Jurkat, Clone E6-1 (cell line): ENCODE measurements around the gene KRTAP9-7. TPM values are rescaled to one million over a fixed set of nuclear protein-coding genes. Genes with fewer than 3 reads are reported as not detected.
"Not testable (repeated sequence)": the region's sequence is repeated elsewhere in the genome, so short reads cannot be mapped to it uniquely, and the experiment has no call there.

Experiments used
- DNase-seq: peaks from one replicate; pipeline ENCODE4 v3.0.0-alpha.2; 2011; ENCODE audit warnings: low read depth, low spot score
- H3K4me3 ChIP-seq: 2 replicates; pipeline ENCODE4 v1.5.1; 2011; ENCODE audit warnings: mild to moderate bottlenecking, low read length, control low read depth, moderate library complexity
- polyA plus RNA-seq: library from polyadenylated mRNA; unstranded; fragments of >200 nt; gene quantifications from one replicate; pipeline ENCODE4 v1.2.1, GENCODE V29; 2012; ENCODE audit warnings: missing spikeins; ENCODE audit not compliant: insufficient read length, insufficient read depth

The KRTAP9-7 gene, protein sequence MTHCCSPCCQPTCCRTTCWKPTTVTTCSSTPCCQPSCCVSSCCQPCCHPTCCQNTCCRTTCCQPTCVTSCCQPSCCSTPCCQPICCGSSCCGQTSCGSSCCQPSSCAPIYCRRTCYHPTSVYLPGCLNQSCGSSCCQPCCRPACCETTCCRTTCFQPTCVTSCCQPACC
- polyA plus RNA-seq, result not detected

DNA sequence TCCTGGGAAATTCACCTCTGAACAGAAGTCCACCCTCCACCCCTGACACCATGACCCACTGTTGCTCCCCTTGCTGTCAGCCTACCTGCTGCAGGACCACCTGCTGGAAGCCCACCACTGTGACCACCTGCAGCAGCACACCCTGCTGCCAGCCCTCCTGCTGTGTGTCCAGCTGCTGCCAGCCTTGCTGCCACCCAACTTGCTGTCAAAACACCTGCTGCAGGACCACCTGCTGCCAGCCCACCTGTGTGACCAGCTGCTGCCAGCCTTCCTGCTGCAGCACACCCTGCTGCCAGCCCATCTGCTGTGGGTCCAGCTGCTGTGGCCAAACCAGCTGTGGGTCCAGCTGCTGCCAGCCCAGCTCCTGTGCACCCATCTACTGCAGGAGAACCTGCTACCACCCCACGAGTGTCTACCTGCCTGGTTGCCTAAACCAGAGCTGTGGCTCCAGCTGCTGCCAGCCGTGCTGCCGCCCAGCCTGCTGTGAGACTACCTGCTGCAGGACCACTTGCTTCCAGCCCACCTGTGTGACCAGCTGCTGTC lies at the start of gene KRTAP9-7:
TSS of gene KRTAP9-7 (plus strand) at position 51 of the 543 bp plus-strand sequence. CDS start at position 51, 0 bp downstream.
- DNase-seq, result not testable (repeated sequence)

DNA sequence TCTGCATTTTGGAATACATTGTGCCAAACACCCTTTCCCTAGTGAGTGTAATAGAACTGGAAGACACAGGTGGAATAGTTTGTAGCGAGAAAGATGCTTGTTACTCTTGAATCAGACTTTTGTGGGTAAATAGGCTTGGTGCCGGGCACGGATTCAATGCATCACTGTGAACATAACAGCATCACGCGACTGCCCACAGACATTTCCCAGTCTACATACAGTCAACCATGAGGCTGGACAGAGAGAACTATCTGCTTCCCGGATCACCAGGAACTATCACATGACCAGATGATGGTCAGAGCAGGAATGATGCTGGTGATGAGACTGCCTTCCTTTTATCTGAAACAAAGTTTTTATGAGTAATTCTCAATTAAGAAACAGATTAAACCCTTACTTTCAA lies 49.4 kb upstream of the KRTAP9-7 start:
- H3K4me3 ChIP-seq, result no peak overlapping the region
- no peak for DNase-seq

More for the DNA sequence above, at the start of gene KRTAP9-7:
- not testable (repeated sequence) for H3K4me3 ChIP-seq

DNA sequence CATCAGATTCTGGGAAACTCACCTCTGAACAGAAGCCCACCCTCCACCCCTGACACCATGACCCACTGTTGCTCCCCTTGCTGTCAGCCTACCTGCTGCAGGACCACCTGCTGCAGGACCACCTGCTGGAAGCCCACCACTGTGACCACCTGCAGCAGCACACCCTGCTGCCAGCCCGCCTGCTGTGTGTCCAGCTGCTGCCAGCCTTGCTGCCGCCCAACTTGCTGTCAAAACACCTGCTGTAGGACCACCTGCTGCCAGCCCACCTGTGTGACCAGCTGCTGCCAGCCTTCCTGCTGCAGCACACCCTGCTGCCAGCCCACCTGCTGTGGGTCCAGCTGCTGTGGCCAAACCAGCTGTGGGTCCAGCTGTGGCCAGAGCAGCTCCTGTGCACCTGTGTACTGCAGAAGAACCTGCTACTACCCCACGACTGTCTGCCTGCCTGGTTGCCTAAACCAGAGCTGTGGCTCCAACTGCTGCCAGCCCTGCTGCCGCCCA lies 48.9 kb upstream of the KRTAP9-7 start, which contains the start of gene KRTAP9-2:
TSS of gene KRTAP9-2 (plus strand) at position 51 of the 498 bp plus-strand sequence. CDS start at position 58, 7 bp downstream.
- not testable (repeated sequence) for DNase-seq, H3K4me3 ChIP-seq

- no peak overlapping the region for H3K4me3 ChIP-seq
- DNase-seq, result no peak
Observed at GRCh38 chr17:41230094-41230493, 45.4 kb upstream of the KRTAP9-7 start.

GRCh38 chr17:41231731-41232130 lies 43.8 kb upstream of the KRTAP9-7 start:
- no peak overlapping the region for H3K4me3 ChIP-seq
- DNase-seq, result no peak

DNA sequence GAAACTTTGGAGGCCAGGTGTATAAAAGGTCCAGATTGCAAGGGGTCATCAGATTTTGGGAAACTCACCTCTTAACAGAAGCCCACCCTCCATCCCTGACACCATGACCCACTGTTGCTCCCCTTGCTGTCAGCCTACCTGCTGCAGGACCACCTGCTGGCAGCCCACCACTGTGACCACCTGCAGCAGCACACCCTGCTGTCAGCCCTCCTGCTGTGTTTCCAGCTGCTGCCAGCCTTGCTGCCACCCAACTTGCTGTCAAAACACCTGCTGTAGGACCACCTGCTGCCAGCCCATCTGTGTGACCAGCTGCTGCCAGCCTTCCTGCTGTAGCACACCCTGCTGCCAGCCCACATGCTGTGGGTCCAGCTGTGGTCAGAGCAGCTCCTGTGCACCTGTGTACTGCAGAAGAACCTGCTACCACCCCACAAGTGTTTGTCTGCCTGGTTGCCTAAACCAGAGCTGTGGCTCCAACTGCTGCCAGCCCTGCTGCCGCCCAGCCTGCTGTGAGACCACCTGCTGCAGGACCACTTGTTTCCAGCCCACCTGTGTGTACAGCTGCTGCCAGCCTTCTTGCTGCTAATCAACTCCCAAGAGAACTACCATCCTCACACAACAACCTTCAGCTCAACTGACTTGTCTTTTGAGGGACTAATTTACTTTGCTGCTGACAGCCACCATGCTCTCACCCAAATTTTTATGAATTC lies 42.9 kb upstream of the KRTAP9-7 start, which contains the start of gene KRTAP9-3:
TSS of gene KRTAP9-3 (plus strand) at position 51 of the 707 bp plus-strand sequence. CDS start at position 104, 53 bp downstream.
- DNase-seq, result not testable (repeated sequence)

DNA sequence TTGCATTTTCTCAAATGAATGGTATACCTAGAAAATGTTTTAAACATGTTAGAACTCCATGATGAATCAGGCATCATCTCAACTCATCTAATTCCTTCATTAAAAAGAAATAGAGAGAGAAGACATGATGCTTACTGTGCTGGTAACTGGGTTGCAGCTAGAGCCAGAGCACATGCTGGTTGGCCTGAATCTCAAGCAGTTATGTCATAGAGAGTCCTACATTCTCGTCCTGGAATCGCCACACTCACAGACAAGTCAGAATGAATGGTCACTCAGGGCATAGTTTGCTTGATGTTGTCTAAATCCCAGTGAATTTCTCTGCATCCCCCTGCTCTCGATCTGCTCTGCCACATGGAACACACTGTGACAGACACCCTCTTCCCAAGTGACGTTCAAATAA lies 38.4 kb upstream of the KRTAP9-7 start:
- not testable (repeated sequence) for DNase-seq

More for the DNA sequence above, 42.9 kb upstream of the KRTAP9-7 start, which contains the start of gene KRTAP9-3:
- H3K4me3 ChIP-seq, result not testable (repeated sequence)

DNA sequence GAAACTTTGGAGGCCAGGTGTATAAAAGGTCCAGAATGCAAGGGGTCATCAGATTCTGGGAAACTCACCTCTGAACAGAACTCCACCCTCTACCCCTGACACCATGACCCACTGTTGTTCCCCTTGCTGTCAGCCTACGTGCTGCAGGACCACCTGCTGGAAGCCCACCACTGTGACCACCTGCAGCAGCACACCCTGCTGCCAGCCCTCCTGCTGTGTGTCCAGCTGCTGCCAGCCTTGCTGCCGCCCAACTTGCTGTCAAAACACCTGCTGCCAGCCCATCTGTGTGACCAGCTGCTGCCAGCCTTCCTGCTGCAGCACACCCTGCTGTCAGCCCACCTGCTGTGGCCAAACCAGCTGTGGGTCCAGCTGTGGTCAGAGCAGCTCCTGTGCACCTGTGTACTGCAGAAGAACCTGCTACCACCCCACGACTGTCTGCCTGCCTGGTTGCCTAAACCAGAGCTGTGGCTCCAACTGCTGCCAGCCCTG lies 37.5 kb upstream of the KRTAP9-7 start, which contains the start of gene KRTAP9-8:
TSS of gene KRTAP9-8 (plus strand) at position 51 of the 489 bp plus-strand sequence. CDS start at position 104, 53 bp downstream.
- H3K4me3 ChIP-seq, DNase-seq: not testable (repeated sequence)

More for the DNA sequence above, 38.4 kb upstream of the KRTAP9-7 start:
- H3K4me3 ChIP-seq, result not testable (repeated sequence)

DNA sequence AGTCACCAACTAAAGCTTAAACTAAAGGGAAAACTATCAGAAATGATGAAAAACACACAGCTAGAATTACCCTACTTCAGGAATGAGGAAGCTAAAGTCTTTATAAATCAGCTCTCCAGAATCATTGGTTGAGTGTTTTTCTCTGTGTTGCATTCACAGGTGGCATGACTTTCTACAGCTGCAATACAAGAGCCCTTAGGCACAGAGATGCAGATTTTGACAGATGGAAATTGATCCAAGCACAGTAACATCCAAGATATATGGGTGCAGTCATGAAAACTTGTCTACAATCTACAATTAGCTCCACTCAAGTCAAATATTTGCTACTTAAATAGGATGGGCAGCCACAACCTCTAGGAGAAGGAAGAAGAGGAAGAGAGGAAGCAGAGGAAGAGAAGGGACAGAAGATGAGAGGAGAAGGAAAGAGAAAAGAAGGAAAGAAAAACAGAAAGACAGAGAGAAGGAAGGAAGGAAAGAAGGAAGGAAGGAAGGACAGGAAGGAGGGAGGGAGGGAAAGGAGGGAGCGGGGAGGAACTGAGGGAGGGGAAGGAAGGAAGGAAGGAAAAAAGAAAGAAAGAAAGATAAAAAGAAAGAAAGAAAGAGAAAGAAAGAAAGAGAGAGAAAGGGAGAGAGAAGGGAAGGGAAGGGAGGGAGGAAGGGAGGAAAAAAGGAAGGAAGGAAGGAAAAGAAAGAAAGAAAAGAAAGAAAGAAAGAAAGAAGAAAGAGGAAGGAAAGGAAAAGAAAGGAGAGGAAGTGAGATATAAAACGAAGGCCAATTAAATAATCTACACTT lies 28.3 kb upstream of the KRTAP9-7 start:
- H3K4me3 ChIP-seq, result not testable (repeated sequence)

DNA sequence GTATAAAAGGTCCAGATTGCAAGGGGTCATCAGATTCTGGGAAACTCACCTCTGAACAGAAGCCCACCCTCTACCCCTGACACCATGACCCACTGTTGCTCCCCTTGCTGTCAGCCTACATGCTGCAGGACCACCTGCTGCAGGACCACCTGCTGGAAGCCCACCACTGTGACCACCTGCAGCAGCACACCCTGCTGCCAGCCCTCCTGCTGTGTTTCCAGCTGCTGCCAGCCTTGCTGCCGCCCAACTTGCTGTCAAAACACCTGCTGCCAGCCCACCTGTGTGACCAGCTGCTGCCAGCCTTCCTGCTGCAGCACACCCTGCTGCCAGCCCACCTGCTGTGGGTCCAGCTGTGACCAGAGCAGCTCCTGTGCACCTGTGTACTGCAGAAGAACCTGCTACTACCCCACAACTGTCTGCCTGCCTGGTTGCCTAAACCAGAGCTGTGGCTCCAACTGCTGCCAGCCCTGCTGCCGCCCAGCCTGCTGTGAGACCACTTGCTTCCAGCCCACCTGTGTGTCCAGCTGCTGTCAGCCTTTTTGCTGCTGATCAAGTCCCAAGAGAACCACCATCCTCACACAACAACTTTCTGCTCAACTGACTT lies 25.8 kb upstream of the KRTAP9-7 start, which contains the start of gene KRTAP9-4:
TSS of gene KRTAP9-4 (plus strand) at position 51 of the 604 bp plus-strand sequence. CDS start at position 85, 34 bp downstream.
- not testable (repeated sequence) for DNase-seq

More for the DNA sequence above, 28.3 kb upstream of the KRTAP9-7 start:
- not testable (repeated sequence) for DNase-seq

DNA sequence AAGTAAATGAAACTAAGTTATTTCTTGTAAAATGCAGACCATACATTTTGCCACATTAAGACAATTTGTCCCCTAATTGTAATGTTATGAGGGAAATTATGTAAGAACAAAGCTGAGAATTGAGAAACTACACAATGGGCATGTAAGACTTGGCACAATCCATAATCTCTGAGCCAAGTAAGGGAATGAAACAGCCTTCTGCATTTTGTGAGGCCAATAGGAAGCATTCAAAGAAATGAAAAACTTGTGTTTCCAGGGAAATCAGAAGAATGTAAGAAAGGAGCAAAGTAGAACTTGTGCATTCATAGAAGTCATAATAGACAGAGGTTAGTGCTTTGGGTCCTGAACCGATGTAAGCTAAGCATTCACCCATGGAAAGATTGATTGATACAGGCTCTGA lies 24.2 kb upstream of the KRTAP9-7 start:
- no peak overlapping the region for H3K4me3 ChIP-seq
- no peak for DNase-seq

More for the DNA sequence above, 25.8 kb upstream of the KRTAP9-7 start, which contains the start of gene KRTAP9-4:
- H3K4me3 ChIP-seq, result not testable (repeated sequence)

GRCh38 chr17:41254861-41255260 lies 20.6 kb upstream of the KRTAP9-7 start:
- H3K4me3 ChIP-seq, result no peak overlapping the region
- DNase-seq, result no peak

DNA sequence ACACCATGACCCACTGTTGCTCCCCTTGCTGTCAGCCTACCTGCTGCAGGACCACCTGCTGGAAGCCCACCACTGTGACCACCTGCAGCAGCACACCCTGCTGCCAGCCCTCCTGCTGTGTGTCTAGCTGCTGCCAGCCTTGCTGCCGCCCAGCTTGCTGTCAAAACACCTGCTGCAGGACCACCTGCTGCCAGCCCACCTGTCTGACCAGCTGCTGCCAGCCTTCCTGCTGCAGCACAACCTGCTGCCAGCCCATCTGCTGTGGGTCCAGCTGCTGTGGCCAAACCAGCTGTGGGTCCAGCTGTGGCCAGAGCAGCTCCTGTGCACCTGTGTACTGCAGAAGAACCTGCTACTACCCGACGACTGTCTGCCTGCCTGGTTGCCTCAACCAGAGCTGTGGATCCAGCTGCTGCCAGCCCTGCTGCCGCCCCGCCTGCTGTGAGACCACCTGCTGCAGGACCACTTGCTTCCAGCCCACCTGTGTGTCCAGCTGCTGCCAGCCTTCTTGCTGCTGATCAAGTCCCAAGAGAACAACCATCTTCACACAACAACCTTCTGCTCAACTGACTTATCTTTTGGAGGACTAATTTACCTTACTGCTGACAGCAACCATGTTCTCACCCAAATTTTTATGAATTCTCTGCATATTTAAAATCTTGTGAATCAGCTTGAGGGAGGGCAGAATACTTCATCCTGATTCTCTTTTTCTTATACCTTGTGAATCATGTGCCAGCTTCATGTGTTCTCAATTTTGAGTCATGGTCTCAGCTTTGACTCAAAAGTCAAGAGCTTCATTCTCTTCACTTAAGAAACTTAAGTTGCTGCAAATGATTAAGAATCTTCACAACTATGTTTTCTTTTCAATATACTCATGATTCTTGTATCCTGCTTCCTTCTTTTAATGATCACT lies 19.9 kb upstream of the KRTAP9-7 start, which contains the start of gene KRTAP9-9:
TSS of gene KRTAP9-9 (plus strand) at position 4 of the 910 bp plus-strand sequence.
- not testable (repeated sequence) for DNase-seq

GRCh38 chr17:41256291-41256685 lies 19.2 kb upstream of the KRTAP9-7 start:
- DNase-seq, result no peak
- H3K4me3 ChIP-seq, result no peak overlapping the region

More for the DNA sequence above, 19.9 kb upstream of the KRTAP9-7 start, which contains the start of gene KRTAP9-9:
- H3K4me3 ChIP-seq, result not testable (repeated sequence)

GRCh38 chr17:41258406-41258805 lies 17.1 kb upstream of the KRTAP9-7 start:
- DNase-seq, result no peak
- no peak overlapping the region for H3K4me3 ChIP-seq

- H3K4me3 ChIP-seq, result no peak overlapping the region
- no peak for DNase-seq
Observed at GRCh38 chr17:41263212-41263611, 12.3 kb upstream of the KRTAP9-7 start.

DNA sequence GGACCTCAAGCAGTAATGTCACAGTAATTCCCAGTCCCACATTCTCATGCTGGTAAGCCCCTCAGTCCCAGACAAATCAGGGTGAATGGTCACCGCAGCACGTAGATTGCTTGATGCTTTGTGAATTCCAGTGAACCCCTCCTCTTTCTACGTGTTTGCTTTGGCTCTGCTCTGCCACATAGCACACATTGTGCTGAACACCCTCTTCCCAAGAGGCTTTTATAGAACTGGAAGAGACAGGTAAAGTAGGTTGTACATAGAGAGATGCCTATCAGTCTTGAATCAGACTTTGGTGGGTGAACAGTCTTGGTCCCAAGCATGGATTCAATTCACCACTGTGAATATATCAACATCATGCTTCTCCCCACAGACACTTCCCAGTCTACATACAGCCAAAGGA lies 10.9 kb upstream of the KRTAP9-7 start:
- no peak for DNase-seq
- H3K4me3 ChIP-seq, result no peak overlapping the region
